K562 (cell line): ENCODE results near the gene LIMS1. TPM values are rescaled to one million over a fixed set of nuclear protein-coding genes. Genes with fewer than 3 reads are reported as not detected.

ENCODE experiments used
- CBFB ChIP-seq: sonication (generic); formaldehyde crosslinking; IDR thresholded peaks from 2 replicates; pipeline ENCODE4 v1.4.0; 2020; ENCODE audit warnings: mild to moderate bottlenecking, missing genetic modification reagents
- CUX1 ChIP-seq: fragments of 200-800 bp; sonication (Bioruptor generic); IDR thresholded peaks from 2 replicates; pipeline ENCODE4 v1.6.1; 2016; ENCODE audit warnings: missing genetic modification characterization, missing compliant biosample characterization
- E2F8 ChIP-seq: fragments of 450-650 bp; IDR thresholded peaks from 2 replicates; pipeline ENCODE4 v1.7.1; 2018; ENCODE audit warnings: mild to moderate bottlenecking, low read depth; ENCODE audit not compliant: partially characterized antibody
- EHMT2 ChIP-seq: fragments of 450-650 bp; IDR thresholded peaks from 2 replicates; pipeline ENCODE4 v1.6.1; 2018; ENCODE audit warnings: antibody characterized with exemption
- FOXM1 ChIP-seq, 2 experiments: fragments of 450-650 bp in 1 of 2; sonication (generic) in 1 of 2; formaldehyde crosslinking in 1 of 2; IDR thresholded peaks; 2 replicates each; pipeline versions ENCODE4 v1.6.1 to v1.9.0; 2017 to 2022; ENCODE audit warnings: low read depth in 2 of 2, mild to moderate bottlenecking in 2 of 2, missing genetic modification reagents in 1 of 2, moderate library complexity in 1 of 2
- KDM1A ChIP-seq, 2 experiments: fragments of 450-650 bp; IDR thresholded peaks; 2 replicates each; pipeline ENCODE4 v1.6.1; 2016; ENCODE audit warnings: mild to moderate bottlenecking in 2 of 2
- MAFK ChIP-seq: IDR thresholded peaks from 2 replicates; pipeline ENCODE4 v1.6.1; 2011; ENCODE audit warnings: low read length, improper control_type of control experiment
- NR2C1 ChIP-seq, 2 experiments: fragments of 450-650 bp; IDR thresholded peaks; 2 replicates each; pipeline ENCODE4 v1.6.1; 2017; ENCODE audit warnings: mild to moderate bottlenecking in 2 of 2, antibody characterized with exemption in 1 of 2, inconsistent platforms in 1 of 2, missing compliant biosample characterization in 1 of 2, missing genetic modification characterization in 1 of 2
- PHTF2 ChIP-seq: fragments of 250-450 bp; sonication (Bioruptor Pico); IDR thresholded peaks from 2 replicates; pipeline ENCODE4 v1.5.0; 2021; ENCODE audit warnings: mild to moderate bottlenecking
- POLR2B ChIP-seq: fragments of 450-650 bp; IDR thresholded peaks from 2 replicates; pipeline ENCODE4 v1.6.1; 2018; ENCODE audit warnings: low read depth; ENCODE audit not compliant: partially characterized antibody
- PPARD ChIP-seq: fragments of 250-450 bp; sonication (Bioruptor Pico); IDR thresholded peaks from 2 replicates; pipeline ENCODE4 v1.8.0; 2022; ENCODE audit warnings: inconsistent platforms, mild to moderate bottlenecking, moderate library complexity
- PRPF4 ChIP-seq: fragments of 200-400 bp; formaldehyde crosslinking; IDR thresholded peaks from one replicate; pipeline ENCODE4 v1.6.1; 2017; ENCODE audit warnings: low read length, low read depth, mild to moderate bottlenecking; ENCODE audit not compliant: insufficient read depth, poor library complexity, severe bottlenecking
- SMARCA4 ChIP-seq: fragments of 450-650 bp; IDR thresholded peaks from 2 replicates; pipeline ENCODE4 v1.6.1; 2016
- SP1 ChIP-seq: sonication (generic); formaldehyde crosslinking; IDR thresholded peaks from 2 replicates; pipeline ENCODE4 v1.8.1; 2022; ENCODE audit warnings: mild to moderate bottlenecking, missing genetic modification reagents
- TAF15 ChIP-seq: fragments of 200-400 bp; formaldehyde crosslinking; IDR thresholded peaks from 2 replicates; pipeline ENCODE4 v1.6.1; 2017; ENCODE audit warnings: mild to moderate bottlenecking, low read depth, low read length, moderate library complexity
- TARDBP ChIP-seq: fragments of 450-650 bp; IDR thresholded peaks from 2 replicates; pipeline ENCODE4 v1.6.1; 2016
- TFAP4 ChIP-seq: sonication (generic); formaldehyde crosslinking; IDR thresholded peaks from 2 replicates; pipeline ENCODE4 v1.8.0; 2022; ENCODE audit warnings: missing genetic modification reagents, mild to moderate bottlenecking, moderate library complexity, borderline replicate concordance
- TRIM24 ChIP-seq, 2 experiments: fragments of 450-650 bp; IDR thresholded peaks; 2 replicates each; pipeline ENCODE4 v1.6.1; 2016
- ZNF696 ChIP-seq: fragments of 250-450 bp; sonication (Bioruptor Pico); conservative IDR thresholded peaks from 2 replicates; pipeline ENCODE4 v1.4.0; 2020; ENCODE audit warnings: mild to moderate bottlenecking, moderate library complexity
- polyA plus RNA-seq, 8 experiments: library from polyadenylated mRNA; depleted of rRNA in 4 of 8; stranded (reverse) in 5 of 8; unstranded in 3 of 8; fragments of >200 nt; fragmentation: Nextera tagmentation in 2 of 8; fragmentation: Illumina TruSeq in 1 of 8; extraction: Ambion mirVana in 2 of 8; extraction: Trizol in 1 of 8; gene quantifications; 2 replicates each; pipeline versions ENCODE4 v1.2.1 to v1.2.3, GENCODE V29; 2011 to 2014; ENCODE audit warnings: inconsistent platforms in 1 of 8, missing spikeins in 1 of 8
- total RNA-seq, 7 experiments: library from RNA; depleted of rRNA in 6 of 7; stranded (reverse); fragments of >200 nt in 6 of 7; fragmentation: Illumina TruSeq in 2 of 7; extraction: Trizol in 2 of 7; gene quantifications; 2 replicates each; pipeline versions ENCODE4 v1.2.1 to v1.2.3, GENCODE V29; 2011 to 2021; ENCODE audit warnings: low replicate concordance in 1 of 7

The LIMS1 gene
- total and polyA plus RNA-seq, 9 of the 15 experiments (the other 6 are each of a cell fraction or from before 2014, with no cell fraction given) = 52.8 to 134 (median 81.0) TPM

GRCh38 chr2:108719149-108720044 is 185.1 kb downstream of the LIMS1 start, which contains the start of gene RANBP2 (continued):
- TF ChIP-seq PPARD (CRISPR knock-in tag) (no peak), SMARCA4 (no peak), TFAP4 (peak; percentile 91), PHTF2 (CRISPR knock-in tag) (no peak), MAFK (no peak), EHMT2 (no peak), PRPF4 (no peak), SP1 (CRISPR knock-in tag) (peak; percentile 79), TARDBP (peak; percentile 98), TRIM24 (IDR thresholded peaks at IDR 0.05) (no peak; a peak in 1 of 4 replicates), E2F8 (peak; percentile 78), POLR2B (peak; percentile 85), ZNF696 (CRISPR knock-in tag) (no peak), NR2C1 (IDR thresholded peaks at IDR 0.05) (no peak), NR2C1 (tag; IDR thresholded peaks at IDR 0.05) (0 out of 2 replicates have a peak, but pooled peaks have one; percentile 25), KDM1A (IDR thresholded peaks at IDR 0.05) (peak in 1 of 2 experiments; percentile 12; a peak in 1 of 4 replicates), FOXM1 (IDR thresholded peaks at IDR 0.05; ENCODE audit: low read depth) (no peak), FOXM1 (CRISPR knock-in tag; IDR thresholded peaks at IDR 0.05; ENCODE audit: low read depth) (no peak; the same call in 1 of the 2 replicates), CUX1 (no peak), CBFB (CRISPR knock-in tag) (peak; percentile 84), TAF15 (no peak)
